HG02884 (cell line): ENCODE measurements around the gene PPP1R2B.

ENCODE experiments used
- ATAC-seq: cut with Tn5 transposase; IDR thresholded peaks from one replicate; pipeline ENCODE4 v1.9.1; 2021; ENCODE audit warnings: mild to moderate bottlenecking, moderate library complexity; ENCODE audit not compliant: unreplicated experiment

PPP1R2B gene

GRCh38 chr5:156871212-156871611, 21.1 kb downstream of the PPP1R2B start:
- ATAC-seq: no peak

- peak; percentile 79 for ATAC-seq
These were observed 29.7 kb downstream of the PPP1R2B start for GRCh38 chr5:156879665-156880285.

GRCh38 chr5:156883316-156883875, 33.3 kb downstream of the PPP1R2B start:
- ATAC-seq: no peak

GRCh38 chr5:156888520-156888919, 38.4 kb downstream of the PPP1R2B start:
- no peak for ATAC-seq

- no peak for ATAC-seq
These were observed 42.1 kb downstream of the PPP1R2B start for GRCh38 chr5:156892223-156892622.

- no peak for ATAC-seq
These were observed 42.8 kb downstream of the PPP1R2B start for GRCh38 chr5:156892864-156893263.

- ATAC-seq: peak; percentile 70
These were observed 43.4 kb downstream of the PPP1R2B start for GRCh38 chr5:156893517-156893916.

- no peak for ATAC-seq
These were observed 46.5 kb downstream of the PPP1R2B start for GRCh38 chr5:156896546-156896945.
